Mesenchymal stem cell (in vitro differentiated cells and primary cell): ENCODE results near the gene TAC4.

ENCODE experiments used
- DNase-seq: peaks from one replicate; pipeline ENCODE4 v3.0.0-alpha.2; 2013
- H2AFZ ChIP-seq: one replicate; pipeline ENCODE4 v1.6.1; 2013; ENCODE audit warnings: low read depth, mild to moderate bottlenecking, control low read depth, inconsistent platforms, low read length, moderate library complexity
- H2AK5ac ChIP-seq: 2 replicates; pipeline ENCODE4 v1.6.1; 2013; ENCODE audit warnings: low read length, moderate library complexity, mild to moderate bottlenecking, inconsistent platforms; ENCODE audit not compliant: severe bottlenecking
- H2BK120ac ChIP-seq: one replicate; pipeline ENCODE4 v1.6.1; 2013; ENCODE audit warnings: low read depth, mild to moderate bottlenecking, inconsistent platforms, low read length, moderate library complexity
- H2BK12ac ChIP-seq, 2 experiments: one replicate each; pipeline ENCODE4 v1.6.1; 2013; ENCODE audit warnings: inconsistent platforms in 2 of 2, low read length in 2 of 2, mild to moderate bottlenecking in 2 of 2, moderate library complexity in 2 of 2, control low read depth in 1 of 2
- H2BK15ac ChIP-seq: one replicate; pipeline ENCODE4 v1.6.1; 2013; ENCODE audit warnings: mild to moderate bottlenecking, low read depth, inconsistent platforms; ENCODE audit not compliant: poor library complexity, severe bottlenecking
- H2BK5ac ChIP-seq: 2 replicates; pipeline ENCODE4 v1.6.1; 2013; ENCODE audit warnings: low read depth, mild to moderate bottlenecking, low read length, control low read depth, inconsistent platforms; ENCODE audit not compliant: poor library complexity, severe bottlenecking
- H3K14ac ChIP-seq, 2 experiments: one replicate each; pipeline ENCODE4 v1.6.1; 2013; ENCODE audit warnings: inconsistent platforms in 2 of 2, low read length in 2 of 2, control low read depth in 1 of 2, mild to moderate bottlenecking in 1 of 2, moderate library complexity in 1 of 2
- H3K18ac ChIP-seq, 2 experiments: one replicate each; pipeline ENCODE4 v1.6.1; 2013; ENCODE audit warnings: inconsistent platforms in 2 of 2, low read length in 2 of 2, control low read depth in 1 of 2, low read depth in 1 of 2, mild to moderate bottlenecking in 1 of 2
- H3K23ac ChIP-seq, 2 experiments: one replicate each; pipeline ENCODE4 v1.6.1; 2013; ENCODE audit warnings: inconsistent platforms in 2 of 2, low read length in 2 of 2, mild to moderate bottlenecking in 2 of 2, moderate library complexity in 2 of 2, control low read depth in 1 of 2
- H3K27ac ChIP-seq: 2 replicates; pipeline ENCODE4 v1.5.1; 2013; ENCODE audit warnings: mild to moderate bottlenecking, moderate library complexity, low read length, control low read depth, inconsistent platforms; ENCODE audit not compliant: poor library complexity, severe bottlenecking
- H3K27me3 ChIP-seq, 2 experiments: 2 replicates each; pipeline versions ENCODE4 v1.6.1 to v1.7.0; 2013; ENCODE audit warnings: low read length in 2 of 2, mild to moderate bottlenecking in 2 of 2, moderate library complexity in 2 of 2, control low read depth in 1 of 2, inconsistent platforms in 1 of 2; ENCODE audit not compliant: control insufficient read depth in 1 of 2, insufficient read depth in 1 of 2
- H3K36me3 ChIP-seq, 2 experiments: 2 replicates each; pipeline versions ENCODE4 v1.6.1 to v1.7.0; 2013; ENCODE audit warnings: low read length in 2 of 2, control low read depth in 1 of 2, inconsistent platforms in 1 of 2, low read depth in 1 of 2, mild to moderate bottlenecking in 1 of 2; ENCODE audit not compliant: insufficient read depth in 2 of 2, control insufficient read depth in 1 of 2
- H3K4ac ChIP-seq, 2 experiments: one replicate each; pipeline ENCODE4 v1.6.1; 2013; ENCODE audit warnings: inconsistent platforms in 2 of 2, low read length in 2 of 2, mild to moderate bottlenecking in 2 of 2, moderate library complexity in 2 of 2, control low read depth in 1 of 2, low read depth in 1 of 2
- H3K4me1 ChIP-seq: 2 replicates; pipeline ENCODE4 v1.6.1; 2013; ENCODE audit warnings: low read depth, low read length, control low read depth; ENCODE audit not compliant: control insufficient read depth, insufficient read depth
- H3K4me2 ChIP-seq: 2 replicates; pipeline ENCODE4 v1.6.1; 2013; ENCODE audit warnings: low read length, mild to moderate bottlenecking, inconsistent platforms; ENCODE audit not compliant: poor library complexity, severe bottlenecking
- H3K4me3 ChIP-seq, 2 experiments: 2 replicates each; pipeline versions ENCODE4 v1.5.1 to v1.7.0; 2013; ENCODE audit warnings: low read length in 2 of 2, mild to moderate bottlenecking in 2 of 2, control low read depth in 1 of 2, low read depth in 1 of 2; ENCODE audit not compliant: insufficient read depth in 1 of 2
- H3K79me1 ChIP-seq: replicated peaks from 2 replicates; pipeline ENCODE4 v1.6.1; 2013; ENCODE audit warnings: mild to moderate bottlenecking, control low read depth, low read length, inconsistent platforms; ENCODE audit not compliant: poor library complexity, severe bottlenecking
- H3K9ac ChIP-seq: 2 replicates; pipeline ENCODE4 v1.7.0; 2013; ENCODE audit warnings: mild to moderate bottlenecking, low read length, moderate library complexity
- H3K9me3 ChIP-seq: 2 replicates; pipeline ENCODE4 v1.7.0; 2013; ENCODE audit warnings: mild to moderate bottlenecking, low read length; ENCODE audit not compliant: control insufficient read depth
- H4K8ac ChIP-seq: one replicate; pipeline ENCODE4 v1.6.1; 2013; ENCODE audit warnings: inconsistent platforms, mild to moderate bottlenecking, low read length, moderate library complexity
- H4K91ac ChIP-seq: one replicate; pipeline ENCODE4 v1.6.1; 2013; ENCODE audit warnings: mild to moderate bottlenecking, low read length, inconsistent platforms
- WGBS: methylation state at CpG from one replicate; pipeline ENCODE4 v1.1.7; 2013; ENCODE audit warnings: mixed read lengths; 5-methylcytosine and 5-hydroxymethylcytosine counted together

Gene TAC4

GRCh38 chr17:49821466-49821865, 26.4 kb downstream of the TAC4 start:
- Histone ChIP-seq H3K14ac (no peak overlapping the region), H3K18ac (no peak overlapping the region), H3K4me1 (peaks cover 3% of the 10 kb centered on the region), H3K36me3 (peaks cover 25 to 90% of the 10 kb centered on the region in 2 experiments), H3K4me2 (no peak overlapping the region), H2BK12ac (no peak overlapping the region), H3K4ac (no peak overlapping the region), H3K23ac (no peak overlapping the region), H3K79me1 (peaks cover 30% of the 10 kb centered on the region), H3K27ac (no peak overlapping the region), H4K91ac (no peak overlapping the region), H2BK120ac (no peak overlapping the region), H3K27me3 (no peaks in the 10 kb centered on the region), H4K8ac (no peak overlapping the region), H2AFZ (no peak overlapping the region), H2BK15ac (no peak overlapping the region), H3K4me3 (no peak overlapping the region), H2AK5ac (no peak overlapping the region), H2BK5ac (no peak overlapping the region), H3K9ac (no peak overlapping the region), H3K9me3 (no peaks in the 10 kb centered on the region)
- 95% methylated on average over 2 of the region's 2 CpGs for WGBS
- no peak for DNase-seq

- Histone ChIP-seq H3K27me3 (no peaks in the 10 kb centered on the region), H2BK12ac (no peak overlapping the region), H3K9ac (no peak overlapping the region), H2BK5ac (no peak overlapping the region), H3K23ac (no peak overlapping the region), H2BK120ac (no peak overlapping the region), H3K4me2 (no peak overlapping the region), H4K91ac (no peak overlapping the region), H4K8ac (no peak overlapping the region), H3K79me1 (peaks cover 31% of the 10 kb centered on the region), H3K4ac (no peak overlapping the region), H2AK5ac (no peak overlapping the region), H3K36me3 (peaks cover 26 to 90% of the 10 kb centered on the region in 2 experiments), H3K4me1 (peaks cover 3% of the 10 kb centered on the region), H2BK15ac (no peak overlapping the region), H3K27ac (no peak overlapping the region), H3K18ac (no peak overlapping the region), H3K9me3 (no peaks in the 10 kb centered on the region), H2AFZ (no peak overlapping the region), H3K4me3 (no peak overlapping the region), H3K14ac (no peak overlapping the region)
- WGBS = 93% methylated on average over 1 of the region's 1 CpG
- DNase-seq = no peak
These were observed 27.1 kb downstream of the TAC4 start for GRCh38 chr17:49820773-49821172.

GRCh38 chr17:49819651-49820050, 28.2 kb downstream of the TAC4 start:
- no peak overlapping the region for H3K23ac ChIP-seq
- H3K9me3 ChIP-seq = no peaks in the 10 kb centered on the region
- peaks cover 33% of the 10 kb centered on the region for H3K79me1 ChIP-seq
- H2BK120ac ChIP-seq = no peak overlapping the region
- no peak overlapping the region for H2AK5ac ChIP-seq
- no peak overlapping the region for H4K91ac ChIP-seq
- H3K36me3 ChIP-seq = peaks cover 26 to 90% of the 10 kb centered on the region in 2 experiments
- no peak overlapping the region for H3K18ac ChIP-seq
- no peak overlapping the region for H2BK15ac ChIP-seq
- H2BK12ac ChIP-seq = no peak overlapping the region
- H3K14ac ChIP-seq = no peak overlapping the region
- no peaks in the 10 kb centered on the region for H3K27me3 ChIP-seq
- H3K4me1 ChIP-seq = peaks cover 3% of the 10 kb centered on the region
- H3K9ac ChIP-seq = no peak overlapping the region
- 100% methylated on average over 2 of the region's 2 CpGs for whole genome bisulfite sequencing
- no peak overlapping the region for H3K4me2 ChIP-seq
- no peak overlapping the region for H4K8ac ChIP-seq
- no peak overlapping the region for H3K4me3 ChIP-seq
- no peak overlapping the region for H2AFZ ChIP-seq
- no peak overlapping the region for H3K4ac ChIP-seq
- H3K27ac ChIP-seq = no peak overlapping the region
- no peak overlapping the region for H2BK5ac ChIP-seq
- no peak for DNase-seq

- Histone ChIP-seq H3K27me3 (no peaks in the 10 kb centered on the region), H4K91ac (no peak overlapping the region), H3K23ac (no peak overlapping the region), H3K18ac (no peak overlapping the region), H2BK120ac (no peak overlapping the region), H3K4me3 (no peak overlapping the region), H2BK15ac (no peak overlapping the region), H3K27ac (no peak overlapping the region), H3K4me2 (no peak overlapping the region), H3K9me3 (no peaks in the 10 kb centered on the region), H2AK5ac (no peak overlapping the region), H2BK12ac (no peak overlapping the region), H3K79me1 (peaks cover 32% of the 10 kb centered on the region), H4K8ac (no peak overlapping the region), H3K9ac (no peak overlapping the region), H3K4ac (no peak overlapping the region), H3K14ac (no peak overlapping the region), H2AFZ (no peak overlapping the region), H3K36me3 (peaks cover 23 to 90% of the 10 kb centered on the region in 2 experiments), H2BK5ac (no peak overlapping the region), H3K4me1 (peaks cover 2% of the 10 kb centered on the region)
- WGBS = 94% methylated on average over 5 of the region's 5 CpGs
- no peak for DNase-seq
These were observed 28.7 kb downstream of the TAC4 start for GRCh38 chr17:49819138-49819537.
